Natural killer cell treated with Interleukin-12 subunit alpha and Interleukin-12 subunit beta and Interleukin-15 and Interleukin-18, amount 100 ng/mL, for 72 hours (primary cell): ENCODE results near the gene CALML5. TPM values are rescaled to one million over a fixed set of nuclear protein-coding genes. Genes with fewer than 3 reads are reported as not detected.

ENCODE experiments used
- ATAC-seq, 2 donors: fragments of 150-1000 bp; cut with Tn5 transposase in 1 of 2; sonication (Bioruptor Pico), chemical (Tn5 transposase) in 1 of 2; 2 replicates each; pipeline ENCODE4 v1.10.0; 2021
- DNase-seq: peaks from one replicate; pipeline ENCODE4 v3.0.0; 2022; ENCODE audit warnings: low spot score
- H3K27ac Mint-ChIP-seq, 2 donors: 1 replicate in 1 of 2; 2 replicates in 1 of 2; pipeline ENCODE4 v1.8.0; 2022; ENCODE audit warnings: mixed read lengths in 2 of 2, mild to moderate bottlenecking in 1 of 2, moderate library complexity in 1 of 2
- H3K27me3 Mint-ChIP-seq, 2 donors: 1 replicate in 1 of 2; 2 replicates in 1 of 2; pipeline ENCODE4 v1.8.0; 2022; ENCODE audit warnings: mixed read lengths in 2 of 2
- H3K36me3 Mint-ChIP-seq: one replicate; pipeline ENCODE4 v1.8.0; 2022; ENCODE audit warnings: mixed read lengths
- H3K4me1 Mint-ChIP-seq, 2 donors: 1 replicate in 1 of 2; 2 replicates in 1 of 2; pipeline ENCODE4 v1.8.0; 2022; ENCODE audit warnings: low read depth in 2 of 2, mixed read lengths in 2 of 2, mild to moderate bottlenecking in 1 of 2
- H3K4me3 Mint-ChIP-seq: one replicate; pipeline ENCODE4 v1.8.0; 2022; ENCODE audit warnings: mixed read lengths
- H3K9me3 Mint-ChIP-seq: 2 replicates; pipeline ENCODE4 v1.8.0; 2022; ENCODE audit warnings: mixed read lengths
- total RNA-seq, 2 donors: library from RNA; stranded (reverse); gene quantifications; one replicate each; pipeline ENCODE4 v1.2.3, GENCODE V29; 2022

Gene CALML5
- total RNA-seq, 2 donors from 2014 or later = not detected

GRCh38 chr10:5496261-5497250 lies 2.8 kb downstream of the CALML5 start:
- no peak for ATAC-seq
- Mint-ChIP-seq H3K27me3 (no peaks in the 10 kb centered on the region), H3K4me1 (no peaks in the 10 kb centered on the region), H3K27ac (no peak overlapping the region), H3K4me3 (no peak overlapping the region), H3K9me3 (no peaks in the 10 kb centered on the region), H3K36me3 (no peaks in the 10 kb centered on the region)
- no peak for DNase-seq

- no peaks in the 10 kb centered on the region for H3K36me3 Mint-ChIP-seq
- no peaks in the 10 kb centered on the region for H3K27me3 Mint-ChIP-seq
- ATAC-seq = no peak
- H3K4me1 Mint-ChIP-seq = no peaks in the 10 kb centered on the region
- no peaks in the 10 kb centered on the region for H3K9me3 Mint-ChIP-seq
- no peak for DNase-seq
- no peak overlapping the region for H3K27ac Mint-ChIP-seq
- no peak overlapping the region for H3K4me3 Mint-ChIP-seq
Measured at GRCh38 chr10:5494611-5495010, 4.8 kb downstream of the CALML5 start.

- Mint-ChIP-seq H3K9me3 (no peaks in the 10 kb centered on the region), H3K36me3 (no peaks in the 10 kb centered on the region), H3K4me3 (no peak overlapping the region), H3K27ac (no peak overlapping the region), H3K4me1 (no peaks in the 10 kb centered on the region), H3K27me3 (no peaks in the 10 kb centered on the region)
- ATAC-seq = no peak
- DNase-seq = no peak
Measured at GRCh38 chr10:5493691-5494090, 5.7 kb downstream of the CALML5 start.

GRCh38 chr10:5492929-5493576 lies 6.3 kb downstream of the CALML5 start:
- Mint-ChIP-seq H3K36me3 (no peaks in the 10 kb centered on the region), H3K27me3 (no peaks in the 10 kb centered on the region), H3K27ac (no peak overlapping the region), H3K9me3 (no peaks in the 10 kb centered on the region), H3K4me1 (no peaks in the 10 kb centered on the region), H3K4me3 (no peak overlapping the region)
- no peak for ATAC-seq
- DNase-seq = no peak

- no peaks in the 10 kb centered on the region for H3K36me3 Mint-ChIP-seq
- no peak overlapping the region for H3K27ac Mint-ChIP-seq
- H3K4me3 Mint-ChIP-seq = no peak overlapping the region
- DNase-seq = no peak
- no peaks in the 10 kb centered on the region for H3K9me3 Mint-ChIP-seq
- no peaks in the 10 kb centered on the region for H3K4me1 Mint-ChIP-seq
- no peaks in the 10 kb centered on the region for H3K27me3 Mint-ChIP-seq
- no peak for ATAC-seq
Measured at GRCh38 chr10:5492322-5492855, 7.0 kb downstream of the CALML5 start.

GRCh38 chr10:5491477-5491876 lies 7.9 kb downstream of the CALML5 start:
- H3K9me3 Mint-ChIP-seq = no peaks in the 10 kb centered on the region
- DNase-seq (peak; percentile 39), ATAC-seq (no peak)
- H3K36me3 Mint-ChIP-seq = no peaks in the 10 kb centered on the region
- no peaks in the 10 kb centered on the region for H3K27me3 Mint-ChIP-seq
- H3K27ac Mint-ChIP-seq = no peak overlapping the region
- H3K4me3 Mint-ChIP-seq = no peak overlapping the region
- H3K4me1 Mint-ChIP-seq = no peaks in the 10 kb centered on the region

- no peak overlapping the region for H3K27ac Mint-ChIP-seq
- no peak for ATAC-seq
- no peaks in the 10 kb centered on the region for H3K36me3 Mint-ChIP-seq
- H3K4me1 Mint-ChIP-seq = no peaks in the 10 kb centered on the region
- no peaks in the 10 kb centered on the region for H3K9me3 Mint-ChIP-seq
- H3K27me3 Mint-ChIP-seq = no peaks in the 10 kb centered on the region
- H3K4me3 Mint-ChIP-seq = no peak overlapping the region
- DNase-seq = no peak
Measured at GRCh38 chr10:5490698-5491464, 8.5 kb downstream of the CALML5 start.

GRCh38 chr10:5490032-5490431 lies 9.3 kb downstream of the CALML5 start:
- DNase-seq (no peak), ATAC-seq (no peak)
- H3K36me3 Mint-ChIP-seq = no peaks in the 10 kb centered on the region
- no peaks in the 10 kb centered on the region for H3K27me3 Mint-ChIP-seq
- no peaks in the 10 kb centered on the region for H3K9me3 Mint-ChIP-seq
- no peaks in the 10 kb centered on the region for H3K4me1 Mint-ChIP-seq
- no peak overlapping the region for H3K4me3 Mint-ChIP-seq
- no peak overlapping the region for H3K27ac Mint-ChIP-seq

- Mint-ChIP-seq H3K9me3 (no peaks in the 10 kb centered on the region), H3K4me1 (no peaks in the 10 kb centered on the region), H3K36me3 (no peaks in the 10 kb centered on the region), H3K27me3 (no peaks in the 10 kb centered on the region), H3K4me3 (no peak overlapping the region), H3K27ac (no peak overlapping the region)
- DNase-seq = no peak
- ATAC-seq = peak in 1 of 2 donors; percentile 35
Measured at GRCh38 chr10:5488272-5489161, 10.9 kb downstream of the CALML5 start.

- Mint-ChIP-seq H3K27me3 (peaks cover 0 to 5% of the 10 kb centered on the region in 2 donors), H3K4me1 (no peaks in the 10 kb centered on the region), H3K27ac (no peak overlapping the region), H3K9me3 (no peaks in the 10 kb centered on the region), H3K36me3 (no peaks in the 10 kb centered on the region), H3K4me3 (no peak overlapping the region)
- ATAC-seq (peak in 1 of 2 donors; percentile 22), DNase-seq (no peak)
Measured at GRCh38 chr10:5486853-5487235, 12.5 kb downstream of the CALML5 start.

GRCh38 chr10:5485948-5486852 lies 13.2 kb downstream of the CALML5 start:
- H3K4me3 Mint-ChIP-seq = no peak overlapping the region
- no peak for DNase-seq
- no peaks in the 10 kb centered on the region for H3K36me3 Mint-ChIP-seq
- no peak overlapping the region for H3K27ac Mint-ChIP-seq
- ATAC-seq = peak in 1 of 2 donors; percentile 40
- H3K27me3 Mint-ChIP-seq = peaks cover under 1 to 8% of the 10 kb centered on the region in 2 donors
- no peaks in the 10 kb centered on the region for H3K9me3 Mint-ChIP-seq
- H3K4me1 Mint-ChIP-seq = no peaks in the 10 kb centered on the region

GRCh38 chr10:5485290-5485689 lies 14.1 kb downstream of the CALML5 start:
- Mint-ChIP-seq H3K36me3 (no peaks in the 10 kb centered on the region), H3K9me3 (no peaks in the 10 kb centered on the region), H3K4me3 (no peak overlapping the region), H3K27ac (no peak overlapping the region), H3K4me1 (no peaks in the 10 kb centered on the region), H3K27me3 (peaks cover 3 to 13% of the 10 kb centered on the region in 2 donors)
- ATAC-seq = no peak
- DNase-seq = no peak
